G401.6 (cell line): ENCODE results near the gene CHRNA7.

ENCODE experiments used
- FAIRE-seq: peaks from 2 replicates; lab custom pipeline; 2012; peaks lifted over from hg19 to GRCh38; lab: Jason Lieb, UNC

The CHRNA7 gene

DNA sequence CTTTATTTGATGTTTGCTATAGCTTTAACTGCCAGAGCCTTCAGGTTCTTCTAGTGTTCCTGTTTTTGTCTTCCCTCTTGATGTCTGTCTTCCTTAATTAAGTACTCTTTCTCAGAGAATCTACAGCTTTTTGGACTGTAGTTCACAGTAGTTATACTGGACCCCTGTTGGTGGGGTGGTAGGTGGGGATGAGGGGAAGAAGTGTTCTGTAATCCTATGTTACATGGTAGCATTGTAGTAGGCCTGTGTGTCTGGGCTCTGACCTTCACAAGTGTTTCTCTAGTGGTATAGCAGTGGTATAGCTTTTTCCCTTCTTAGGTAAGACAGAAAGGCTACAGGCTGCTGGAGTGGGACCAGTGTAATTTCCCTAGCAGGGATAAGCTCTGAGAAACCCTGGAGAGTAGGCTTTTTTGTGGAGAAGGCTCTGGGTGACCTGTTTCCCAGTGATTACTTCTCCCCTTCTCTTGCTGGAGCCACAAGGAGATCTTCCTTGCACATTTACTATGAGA lies 59.6 kb downstream of the CHRNA7 start:
- FAIRE-seq = no peak

DNA sequence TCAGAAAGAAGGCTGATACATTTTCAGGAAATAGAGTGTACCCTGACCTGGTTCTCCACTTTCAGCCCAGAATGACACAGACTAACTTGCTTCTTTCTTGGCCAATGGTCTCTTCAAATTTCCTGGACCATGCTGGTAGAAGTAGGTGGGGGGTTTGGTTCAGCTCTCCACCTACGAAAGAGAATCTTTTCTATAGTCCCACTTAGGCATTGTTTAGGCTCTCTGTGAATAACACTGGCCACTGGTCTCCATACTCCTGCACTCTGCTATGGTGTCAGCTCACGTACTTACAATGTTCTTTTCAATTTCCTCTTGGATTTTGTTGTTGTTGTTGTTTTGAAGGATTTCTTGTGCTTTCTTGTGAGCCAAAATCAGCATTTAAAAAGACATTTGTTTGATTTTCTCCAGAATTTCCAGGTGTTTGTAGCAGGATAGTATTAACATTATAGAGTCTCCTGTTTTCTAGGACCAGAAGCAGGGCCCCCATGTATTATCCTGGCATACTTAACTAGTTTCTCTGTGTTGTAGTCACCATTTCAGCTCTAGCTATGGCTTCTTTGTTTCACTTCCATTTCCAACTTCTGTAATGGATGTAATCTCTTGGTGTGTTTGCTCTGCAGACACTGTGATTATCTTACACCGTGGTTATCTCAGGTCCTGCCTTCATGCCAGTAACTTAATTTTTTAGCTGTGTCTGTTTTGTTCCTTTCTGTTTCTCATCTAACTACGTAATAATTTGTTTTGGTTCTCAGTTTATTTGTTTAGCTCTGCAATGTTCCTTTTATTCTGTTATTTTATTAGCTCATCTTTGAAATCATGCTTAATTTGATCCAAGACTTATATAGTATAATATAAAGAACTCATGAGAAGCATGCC lies 61.4 kb downstream of the CHRNA7 start:
- FAIRE-seq = no peak

DNA sequence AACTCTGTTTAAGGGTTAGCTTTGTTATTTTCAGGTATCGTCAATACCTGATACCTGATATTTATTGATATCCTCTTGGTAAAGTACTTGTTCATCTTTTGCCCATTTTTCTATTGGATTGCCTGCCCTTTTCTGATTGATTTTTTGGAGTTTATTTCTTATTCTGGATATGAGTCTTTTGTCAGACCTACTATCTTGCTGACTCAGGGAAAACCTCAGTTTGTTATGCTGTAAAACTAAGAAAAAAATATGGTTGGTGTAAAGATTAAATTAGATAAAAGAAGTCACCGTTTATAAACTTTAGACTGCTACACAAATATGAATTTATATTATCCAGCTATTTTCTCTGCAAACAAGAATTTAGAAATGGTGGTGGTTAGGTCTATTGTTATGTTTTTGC lies 65.9 kb downstream of the CHRNA7 start:
- FAIRE-seq = no peak

DNA sequence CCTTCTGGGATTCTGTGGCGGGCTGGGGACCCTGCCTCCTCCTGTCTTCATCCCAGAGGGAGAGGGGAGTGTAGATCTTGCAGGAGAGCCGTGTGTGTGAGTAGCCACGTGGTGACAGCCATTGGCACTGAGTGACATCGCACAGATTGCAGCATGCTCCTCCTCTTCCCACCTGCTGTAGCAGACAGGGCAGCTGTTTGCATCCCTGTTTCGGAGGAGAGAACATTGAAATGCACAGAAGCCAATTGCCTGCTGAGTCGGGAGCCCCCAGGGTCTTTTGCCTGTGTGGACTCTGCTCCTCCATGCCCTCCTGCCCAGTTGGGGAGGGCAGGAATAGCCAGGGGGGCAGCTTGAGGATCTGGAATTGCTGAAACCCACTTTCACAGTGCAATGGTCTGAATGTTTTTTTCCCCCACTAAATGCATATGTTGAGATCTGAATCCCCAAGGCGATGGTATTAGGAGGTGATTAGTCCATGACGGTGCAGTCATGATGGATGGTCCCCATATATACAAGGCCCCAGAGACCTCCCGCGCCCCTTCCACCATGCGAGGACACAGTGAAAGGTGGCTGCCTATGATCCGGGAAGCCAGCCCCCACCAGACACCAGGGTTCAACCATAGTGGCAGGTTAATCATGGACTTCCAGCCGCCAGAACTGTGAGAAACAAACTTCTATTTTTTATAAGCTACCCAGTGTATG lies 66.8 kb downstream of the CHRNA7 start:
- FAIRE-seq = no peak

DNA sequence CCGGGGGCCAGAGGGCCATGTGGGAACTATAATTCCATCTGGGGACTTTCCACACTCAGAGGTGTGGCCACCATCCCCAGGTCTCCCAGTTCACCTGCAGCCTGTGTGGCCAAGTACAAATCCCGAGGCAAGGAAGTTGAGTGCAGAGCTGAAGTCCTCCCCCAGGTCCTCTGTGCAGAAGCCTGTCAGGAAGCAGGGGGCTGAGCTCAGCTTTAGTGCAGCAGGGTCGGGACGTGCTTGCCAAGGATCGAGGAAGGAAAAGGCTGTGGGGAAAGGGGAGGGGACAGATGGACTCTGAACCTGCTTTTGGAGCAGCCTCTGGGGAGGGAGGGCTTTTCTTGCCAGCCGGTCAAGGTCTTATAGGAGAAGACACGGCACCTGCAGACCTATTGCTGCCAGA lies 67.7 kb downstream of the CHRNA7 start:
- no peak for FAIRE-seq

DNA sequence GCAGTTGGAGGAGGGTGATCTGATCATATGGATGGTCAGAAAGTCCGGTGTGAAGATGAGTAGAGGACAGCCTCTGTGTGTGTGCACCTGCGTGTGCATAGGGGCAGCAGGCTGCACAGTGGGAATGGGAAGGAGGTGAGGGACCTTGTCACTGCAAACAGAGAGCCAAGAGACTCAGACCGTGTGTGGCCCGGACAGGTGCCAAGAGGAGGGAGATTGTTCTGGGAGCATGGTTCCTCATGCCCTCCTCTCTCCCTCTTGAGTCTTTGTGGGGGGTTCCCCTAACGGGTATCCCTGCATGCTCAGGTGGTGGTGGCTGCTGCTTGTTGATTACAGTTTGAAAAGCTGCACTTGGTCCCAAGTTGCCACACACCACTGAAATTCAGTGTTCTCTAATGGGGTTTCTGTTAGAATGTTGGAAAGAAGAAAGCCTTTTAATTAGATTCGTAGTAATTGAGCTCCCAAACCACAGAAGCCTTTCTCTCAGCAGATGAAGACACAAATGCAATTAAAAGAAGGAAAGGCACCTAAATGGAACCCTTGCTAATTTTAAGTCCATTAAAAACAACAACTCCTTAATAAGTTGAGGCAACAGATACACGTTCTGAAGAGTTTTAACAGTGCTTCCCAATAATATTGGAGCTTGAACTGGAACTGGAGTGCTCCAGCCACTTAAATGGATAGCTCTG lies 68.9 kb downstream of the CHRNA7 start:
- FAIRE-seq = no peak

DNA sequence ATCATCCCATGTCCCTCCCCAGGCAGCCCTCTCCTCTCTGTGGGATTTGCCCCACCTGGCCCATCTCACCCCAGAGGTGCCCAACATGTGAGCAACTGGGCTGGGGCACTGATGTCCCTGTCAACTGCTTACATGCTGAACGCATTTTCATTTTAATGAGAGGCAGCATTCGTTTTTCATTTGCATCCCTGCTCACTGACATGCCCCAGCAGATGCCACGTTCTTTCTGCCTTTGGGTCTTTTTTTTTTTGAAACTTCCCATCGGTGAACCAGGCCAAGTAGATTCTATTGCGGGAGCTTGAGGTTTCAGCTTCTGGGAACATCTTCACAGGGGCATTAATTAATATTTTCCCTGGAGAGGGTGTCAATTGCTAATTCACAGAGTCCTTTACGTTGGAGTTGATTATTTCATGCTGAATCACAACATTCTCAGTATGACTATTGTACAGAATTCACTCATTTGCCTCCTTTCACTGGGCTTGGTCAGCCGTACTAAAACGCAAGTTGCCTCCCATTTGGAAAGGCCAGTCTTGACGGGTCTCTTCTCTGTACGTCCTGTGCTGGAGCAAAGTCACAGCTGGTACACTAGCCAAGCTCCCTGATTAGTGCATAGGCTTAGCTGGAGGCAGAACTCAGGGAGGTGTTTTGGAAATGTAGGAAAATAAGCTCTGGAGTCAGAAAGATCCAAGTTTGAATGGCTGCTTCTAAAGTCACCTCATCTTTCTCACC lies 69.8 kb downstream of the CHRNA7 start:
- no peak for FAIRE-seq

DNA sequence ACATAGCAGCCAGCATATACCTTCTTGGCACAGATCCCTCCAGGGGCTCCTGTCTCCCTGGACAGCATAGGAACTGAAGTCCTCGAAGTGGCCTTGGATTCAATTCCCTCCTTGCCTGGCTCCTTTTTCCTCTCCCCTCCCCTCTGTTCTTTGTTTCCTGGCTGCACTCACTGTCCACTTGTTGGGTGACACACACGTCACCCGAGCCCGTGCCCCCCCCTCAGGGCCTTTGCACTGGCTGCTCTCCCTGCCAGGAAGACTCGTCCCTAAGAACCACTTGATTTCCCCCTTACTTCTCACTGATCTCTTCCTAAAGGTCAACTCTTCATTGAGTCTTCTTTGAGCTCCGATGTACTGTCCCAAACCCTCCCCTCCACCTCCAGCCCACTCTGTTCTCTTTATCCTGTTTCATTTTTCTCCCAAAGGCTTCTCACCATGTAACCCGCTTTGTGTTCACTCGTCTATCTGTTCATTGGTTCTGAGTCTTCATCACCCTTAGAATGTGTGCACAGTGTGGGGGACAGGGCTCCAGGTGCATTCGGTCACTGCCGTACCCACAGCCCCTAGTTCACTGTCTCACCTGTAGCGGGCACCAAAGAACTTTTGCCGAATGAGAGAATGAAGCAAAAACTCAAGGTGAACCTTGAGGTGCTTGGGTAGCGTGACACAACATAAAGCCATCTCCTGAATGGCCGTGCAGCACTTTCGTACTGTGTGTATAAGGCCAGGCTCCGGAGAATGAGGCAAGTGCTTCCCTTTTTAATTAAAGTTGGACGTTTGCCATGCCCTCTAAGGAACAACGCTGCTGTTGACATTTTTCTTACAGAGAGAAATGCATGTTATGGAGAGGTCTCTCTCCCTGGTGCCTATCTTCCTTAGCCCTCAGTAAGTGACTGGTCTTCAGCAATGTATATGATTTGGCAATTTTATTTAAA lies 74.0 kb downstream of the CHRNA7 start:
- FAIRE-seq = no peak

DNA sequence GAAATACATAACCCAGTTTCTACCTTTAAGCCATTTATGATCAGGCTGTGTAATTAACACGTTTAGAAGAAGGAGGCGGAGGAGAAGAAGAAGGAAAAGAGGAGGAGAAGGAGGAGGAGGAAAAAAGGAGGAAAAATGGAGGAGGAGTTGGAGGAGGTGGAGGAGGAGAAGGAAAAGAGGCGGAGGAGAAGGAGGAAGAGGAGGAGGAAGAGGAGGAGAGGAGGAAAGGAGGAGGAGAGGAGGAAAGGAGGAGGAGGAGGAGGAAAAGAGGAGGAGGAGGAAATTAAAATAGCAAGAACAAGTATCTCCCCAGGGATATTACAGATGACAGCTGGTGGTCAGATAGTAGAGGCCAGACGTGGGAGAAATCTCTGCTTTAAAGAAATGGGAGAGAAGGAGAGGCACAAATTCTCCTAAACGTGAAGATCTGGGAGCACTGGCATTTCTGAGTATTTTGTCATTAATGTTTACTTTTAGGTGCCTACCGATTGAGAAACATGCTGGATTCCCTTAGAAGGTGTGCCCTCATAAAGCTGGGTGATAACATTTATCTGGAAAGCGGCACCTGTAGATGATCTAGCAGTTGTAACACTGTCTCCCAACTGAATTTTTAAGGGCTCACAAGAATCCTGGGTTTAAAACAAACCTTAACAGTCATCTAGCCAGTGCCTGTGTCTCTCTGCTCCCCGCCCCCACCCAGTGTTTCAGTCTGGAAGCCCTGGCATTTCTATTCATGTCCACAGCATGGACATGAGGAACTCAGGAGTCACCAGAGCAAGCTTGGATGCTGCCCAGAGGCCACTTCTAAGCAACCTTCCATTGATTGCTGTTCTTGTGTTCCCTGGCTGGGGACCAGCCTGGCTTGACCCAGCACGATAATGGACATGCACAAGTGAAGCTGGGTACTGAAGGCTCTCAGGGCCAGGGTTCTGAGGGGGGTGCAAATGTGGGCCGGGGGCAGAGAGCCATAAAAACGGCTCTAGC lies 75.2 kb downstream of the CHRNA7 start:
- FAIRE-seq = no peak

DNA sequence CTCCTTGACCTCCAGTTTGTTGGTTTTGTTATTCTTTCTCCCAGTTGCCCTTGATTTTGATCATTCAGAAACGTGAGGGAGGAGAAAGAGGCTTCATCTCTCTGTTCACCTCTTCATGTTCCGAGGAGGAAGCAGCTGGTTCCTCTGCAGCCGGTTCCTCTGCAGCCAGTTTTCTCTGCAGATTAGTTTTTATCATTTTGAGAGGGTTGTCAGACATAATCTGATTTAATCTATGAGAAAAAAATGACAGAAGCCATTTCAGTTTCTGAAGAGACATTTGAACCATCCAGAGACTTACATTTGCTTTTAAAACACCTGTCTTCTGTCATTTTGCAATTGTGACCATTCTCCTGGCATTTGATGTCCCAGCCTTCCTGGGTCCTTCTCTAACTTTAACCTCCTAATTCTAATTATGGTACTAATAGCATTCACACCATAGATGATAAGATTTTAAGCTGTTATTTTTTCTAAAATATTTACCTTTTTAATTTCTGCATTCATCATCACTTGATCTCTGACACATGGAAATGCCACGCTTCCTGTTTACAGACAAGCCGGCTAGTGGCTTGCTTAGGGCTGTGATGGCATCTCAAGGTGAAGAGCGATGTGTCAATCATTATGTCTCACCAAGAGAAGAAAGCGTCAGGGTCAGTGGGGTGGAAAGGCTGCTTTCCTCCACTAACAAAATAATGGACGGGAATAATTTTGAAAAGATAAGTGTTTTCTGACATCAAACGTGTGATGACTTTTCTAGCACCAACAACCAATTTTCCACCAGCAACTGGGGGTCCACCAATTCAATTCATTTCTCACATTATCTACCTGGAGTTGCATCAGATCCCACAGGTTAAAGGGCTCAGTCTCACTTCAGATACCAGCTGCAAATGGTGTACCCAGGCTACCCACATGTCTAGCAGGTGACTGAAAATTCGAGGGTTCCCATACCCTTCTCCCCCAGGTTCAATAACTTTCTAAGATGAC lies 76.4 kb downstream of the CHRNA7 start:
- FAIRE-seq = no peak

DNA sequence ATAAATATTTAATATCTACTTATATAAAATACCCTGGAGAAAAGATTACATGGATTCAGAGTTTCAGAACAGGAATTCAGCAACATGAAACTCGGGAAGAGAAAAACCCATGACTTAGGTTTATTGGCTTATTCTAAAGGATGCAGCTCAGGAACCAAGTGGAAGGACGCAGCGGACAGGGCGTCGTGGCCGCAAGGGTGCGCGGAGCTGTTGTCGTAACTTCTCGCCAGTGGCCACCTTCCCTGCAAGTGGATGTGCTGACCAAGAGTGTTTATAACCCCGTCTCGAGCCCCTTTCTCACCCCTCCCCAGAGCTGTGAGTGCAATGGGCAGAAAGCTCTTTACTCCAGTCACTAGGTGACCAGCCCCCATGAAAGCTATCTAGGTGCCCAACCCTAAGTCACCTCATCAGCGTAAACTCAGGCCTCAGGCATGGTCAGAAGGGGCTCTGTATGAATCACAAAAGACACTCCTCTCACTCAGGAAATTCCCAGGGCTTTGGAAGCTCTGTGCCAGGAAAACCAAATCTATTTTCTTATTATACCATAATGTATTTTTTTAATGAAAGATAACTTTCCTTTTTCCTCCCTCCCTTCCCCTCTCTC lies 77.3 kb downstream of the CHRNA7 start:
- FAIRE-seq = no peak

DNA sequence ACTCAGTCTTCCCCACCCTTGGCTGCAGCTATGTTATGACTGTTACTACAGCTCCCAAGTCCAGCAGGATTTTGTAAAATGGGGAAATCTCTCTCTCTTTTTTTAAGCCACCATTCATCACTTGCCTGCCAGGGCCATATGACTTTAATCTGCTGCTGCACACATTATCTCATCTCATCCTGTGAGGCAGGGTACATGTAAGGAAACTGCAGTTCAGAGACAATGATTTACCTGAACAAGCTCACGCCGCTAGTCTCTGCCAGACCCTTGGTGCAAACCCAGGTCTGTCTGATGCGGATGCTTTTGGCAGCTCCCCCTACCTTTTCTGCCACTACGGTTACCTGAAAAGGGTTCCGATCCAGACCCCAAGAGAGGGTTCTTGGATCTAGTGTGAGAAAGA lies 78.3 kb downstream of the CHRNA7 start:
- no peak for FAIRE-seq

DNA sequence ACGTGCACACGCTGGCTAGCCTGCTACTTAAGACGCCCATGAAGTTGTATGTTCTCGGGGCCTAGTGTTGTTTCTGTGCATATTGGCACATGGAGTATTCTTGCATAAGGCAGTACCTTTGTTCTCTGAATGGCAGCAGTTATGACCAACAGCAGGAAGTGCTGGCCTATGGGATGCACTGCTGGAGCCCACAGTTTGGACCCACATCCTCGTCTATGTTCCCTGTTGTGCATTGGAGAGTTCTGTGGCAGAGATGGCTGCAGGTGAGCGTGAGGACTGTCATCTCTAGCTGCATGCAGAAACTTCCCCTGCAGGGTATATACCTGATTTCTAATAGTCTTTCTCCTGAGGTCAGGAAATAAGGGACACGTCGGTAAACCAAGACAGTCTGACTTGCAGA lies 81.8 kb downstream of the CHRNA7 start:
- FAIRE-seq = no peak

DNA sequence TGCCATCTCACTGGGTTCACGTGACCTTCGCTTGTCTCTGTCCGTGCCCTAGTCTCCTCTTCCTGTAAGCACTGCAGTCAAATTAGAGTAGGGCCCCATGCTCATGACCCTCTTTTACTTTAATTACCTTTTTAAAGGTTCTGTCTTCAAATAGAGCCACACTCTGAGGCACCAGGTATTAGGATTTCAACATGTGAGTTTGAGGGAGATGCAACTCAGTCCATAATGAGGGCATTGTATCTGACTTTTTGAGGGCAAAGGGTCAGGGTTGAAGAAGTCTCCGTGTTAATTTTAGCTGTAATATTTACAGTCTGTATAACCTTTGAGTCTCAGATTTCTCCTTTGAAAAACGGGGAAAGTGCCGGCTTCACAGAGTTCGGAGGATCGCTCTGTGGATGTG lies 82.9 kb downstream of the CHRNA7 start:
- FAIRE-seq = no peak

DNA sequence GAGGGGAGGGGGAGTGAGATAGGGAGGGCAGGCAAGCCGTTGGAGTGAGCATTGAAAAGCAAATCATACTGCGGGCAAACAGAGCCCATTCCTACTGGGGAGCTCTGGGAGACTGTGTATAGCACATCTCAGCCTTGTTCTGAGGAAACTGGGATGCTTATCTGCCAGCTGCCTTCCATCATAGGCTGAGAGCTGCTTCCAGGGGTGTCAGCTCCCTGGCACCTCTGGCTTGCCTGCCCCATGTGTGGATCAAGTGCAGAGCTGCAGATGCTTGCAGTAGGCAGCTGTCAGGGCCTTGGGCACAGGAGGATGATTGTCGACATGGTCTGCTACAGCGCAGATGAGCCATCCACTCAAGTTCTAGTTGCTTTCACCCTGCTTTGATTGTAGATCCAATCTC lies 86.8 kb downstream of the CHRNA7 start:
- FAIRE-seq = no peak

DNA sequence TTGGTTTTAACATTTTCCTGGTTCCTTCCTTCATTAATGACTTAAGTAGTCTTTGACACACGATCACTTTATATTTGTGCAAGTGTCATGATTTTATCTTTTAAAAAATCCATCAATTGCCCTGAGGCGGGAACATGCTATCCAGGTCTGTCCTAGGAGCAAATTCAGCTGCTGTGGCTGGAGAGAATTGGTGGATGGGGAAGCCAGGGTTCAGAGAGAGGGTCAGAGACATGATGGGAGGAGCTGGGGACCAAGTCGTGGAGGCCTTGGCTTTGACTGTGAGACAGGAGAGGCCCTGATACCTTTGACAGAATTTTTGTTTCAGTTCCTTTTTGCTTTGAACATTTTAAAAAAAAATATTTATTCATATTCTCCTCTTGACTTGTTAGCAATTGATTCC lies 89.0 kb downstream of the CHRNA7 start:
- FAIRE-seq = no peak

DNA sequence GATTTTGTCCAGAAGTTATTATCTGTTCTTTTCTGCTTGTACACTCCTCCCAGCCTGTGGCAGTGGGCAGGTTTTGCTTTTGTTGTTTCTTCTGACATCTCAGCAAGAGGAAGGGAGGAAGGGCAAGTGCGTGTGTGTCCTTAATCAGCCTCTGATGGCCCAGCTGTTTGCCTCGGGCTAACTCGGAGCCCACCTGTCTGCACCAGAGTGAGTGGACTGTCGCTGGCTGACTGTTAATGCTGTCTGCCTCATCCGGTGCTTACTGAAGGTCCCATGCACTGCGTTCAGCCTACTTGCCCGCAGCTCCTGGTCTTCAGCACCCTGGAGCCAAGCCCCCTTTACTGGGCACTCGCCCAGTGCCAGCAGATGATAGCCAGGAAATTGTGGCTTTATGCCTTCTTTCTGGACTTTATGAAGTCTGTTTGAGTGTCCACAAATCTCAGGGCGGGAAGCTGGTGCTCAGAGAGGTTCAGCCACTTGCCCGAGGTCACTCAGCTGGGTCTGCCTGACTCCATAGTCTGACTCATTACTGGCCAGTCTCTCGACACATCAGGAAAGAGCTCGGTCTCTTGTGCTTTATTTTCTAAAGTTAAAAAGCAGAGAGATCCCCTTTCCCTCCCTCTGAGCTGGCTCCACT lies 89.5 kb downstream of the CHRNA7 start:
- no peak for FAIRE-seq
